Measurements from ENCODE around the gene PHACTR4.
A peak's percentile ranks its signal among the peaks of the same experiment; 100 is the strongest.
"Not testable (repeated sequence)": the region's sequence is repeated elsewhere in the genome, so short reads cannot be mapped to it uniquely, and the experiment has no call there.

PHACTR4 gene

GRCh38 chr1:28373450-28373849 lies 3.9 kb downstream of the PHACTR4 start:
- DNase-seq: not testable (repeated sequence)

- no peak for DNase-seq
Observed at GRCh38 chr1:28374297-28374696, 4.8 kb downstream of the PHACTR4 start.

- DNase-seq: not testable (repeated sequence)
Observed at GRCh38 chr1:28375598-28375997, 6.1 kb downstream of the PHACTR4 start.

GRCh38 chr1:28376195-28376594 lies 6.7 kb downstream of the PHACTR4 start:
- not testable (repeated sequence) for DNase-seq

GRCh38 chr1:28378906-28379305 lies 9.4 kb downstream of the PHACTR4 start:
- DNase-seq: no peak

- DNase-seq: no peak
Observed at GRCh38 chr1:28380394-28380793, 10.9 kb downstream of the PHACTR4 start.

GRCh38 chr1:28383785-28384184 lies 14.2 kb downstream of the PHACTR4 start:
- DNase-seq: not testable (repeated sequence)

GRCh38 chr1:28392027-28392652 lies 22.6 kb downstream of the PHACTR4 start:
- peak; percentile 85 for DNase-seq

GRCh38 chr1:28394136-28394535 lies 24.6 kb downstream of the PHACTR4 start:
- no peak for DNase-seq

- DNase-seq: no peak
Observed at GRCh38 chr1:28395181-28395580, 25.6 kb downstream of the PHACTR4 start.

- no peak for DNase-seq
Observed at GRCh38 chr1:28401760-28402159, 32.2 kb downstream of the PHACTR4 start.

- no peak for DNase-seq
Observed at GRCh38 chr1:28409090-28409489, 39.5 kb downstream of the PHACTR4 start.

- DNase-seq: no peak
Observed at GRCh38 chr1:28411656-28412055, 42.1 kb downstream of the PHACTR4 start.

GRCh38 chr1:28412731-28413130 lies 43.2 kb downstream of the PHACTR4 start:
- no peak for DNase-seq

- DNase-seq: no peak
Observed at GRCh38 chr1:28416509-28417194, 47.1 kb downstream of the PHACTR4 start.

- peak; percentile 57 for DNase-seq
Observed at GRCh38 chr1:28417441-28417922, 47.9 kb downstream of the PHACTR4 start.

GRCh38 chr1:28417926-28418637 lies 48.5 kb downstream of the PHACTR4 start:
- DNase-seq: no peak

- DNase-seq: no peak
Observed at GRCh38 chr1:28421744-28422143, 52.2 kb downstream of the PHACTR4 start.

GRCh38 chr1:28426831-28427230 lies 57.3 kb downstream of the PHACTR4 start:
- no peak for DNase-seq

- no peak for DNase-seq
Observed at GRCh38 chr1:28428012-28428411, 58.5 kb downstream of the PHACTR4 start.

- no peak for DNase-seq
Observed at GRCh38 chr1:28428990-28429520, 59.5 kb downstream of the PHACTR4 start.

- no peak for DNase-seq
Observed at GRCh38 chr1:28436211-28436769, 66.8 kb downstream of the PHACTR4 start.

GRCh38 chr1:28437264-28437923 lies 67.9 kb downstream of the PHACTR4 start:
- peak; percentile 26 for DNase-seq
